SK-N-SH treated with all-trans-retinoic acid at 6 μM for 48 hours (cell line): ENCODE measurements around the gene SLC39A5.

Experiments used
- ATAC-seq: fragments of 200-7000 bp; cut with Tn5 transposase; 3 replicates; pipeline ENCODE4 v1.9.1; 2020; ENCODE audit warnings: mild to moderate bottlenecking, moderate library complexity
- ESRRG ChIP-seq: fragments of 250-450 bp; sonication (Bioruptor Pico); IDR thresholded peaks from 2 replicates; pipeline ENCODE4 v1.6.1; 2021; ENCODE audit warnings: mild to moderate bottlenecking
- GLIS3 ChIP-seq: fragments of 250-450 bp; sonication (Bioruptor Pico); IDR thresholded peaks from 2 replicates; pipeline ENCODE4 v1.5.0; 2020; ENCODE audit warnings: mild to moderate bottlenecking, moderate library complexity
- ISL1 ChIP-seq: fragments of 250-450 bp; sonication (Bioruptor Pico); IDR thresholded peaks from 2 replicates; pipeline ENCODE4 v2.1.2; 2022; ENCODE audit warnings: mild to moderate bottlenecking, moderate library complexity
- OSR1 ChIP-seq: fragments of 250-450 bp; sonication (Bioruptor Pico); IDR thresholded peaks from 2 replicates; pipeline ENCODE4 v1.8.0; 2022; ENCODE audit warnings: moderate library complexity, mild to moderate bottlenecking, inconsistent platforms
- PATZ1 ChIP-seq: fragments of 250-450 bp; sonication (Bioruptor Pico); IDR thresholded peaks from 2 replicates; pipeline ENCODE4 v1.8.0; 2020; ENCODE audit warnings: mild to moderate bottlenecking, moderate library complexity, borderline replicate concordance
- PPARA ChIP-seq: fragments of 250-450 bp; sonication (Bioruptor Pico); IDR thresholded peaks from 2 replicates; pipeline ENCODE4 v1.5.0; 2020; ENCODE audit warnings: mild to moderate bottlenecking, borderline replicate concordance
- RARB ChIP-seq: fragments of 250-450 bp; sonication (Bioruptor Pico); IDR thresholded peaks from 2 replicates; pipeline ENCODE4 v1.8.0; 2021; ENCODE audit warnings: mild to moderate bottlenecking, moderate library complexity
- SNAI2 ChIP-seq: fragments of 250-450 bp; sonication (Bioruptor Pico); IDR thresholded peaks from 2 replicates; pipeline ENCODE4 v1.5.0; 2020; ENCODE audit warnings: mild to moderate bottlenecking, moderate library complexity
- TCF4 ChIP-seq: fragments of 250-450 bp; sonication (Bioruptor Pico); IDR thresholded peaks from 2 replicates; pipeline ENCODE4 v1.8.0; 2021; ENCODE audit warnings: mild to moderate bottlenecking, moderate library complexity, borderline replicate concordance
- ZC3H10 ChIP-seq: fragments of 250-450 bp; sonication (Bioruptor Pico); IDR thresholded peaks from 2 replicates; pipeline ENCODE4 v1.5.1; 2021; ENCODE audit warnings: mild to moderate bottlenecking, moderate library complexity
- ZFP3 ChIP-seq: fragments of 250-450 bp; sonication (Bioruptor Pico); IDR thresholded peaks from 2 replicates; pipeline ENCODE4 v1.5.0; 2020; ENCODE audit warnings: mild to moderate bottlenecking, moderate library complexity
- ZFP30 ChIP-seq: fragments of 450-650 bp; formaldehyde crosslinking; IDR thresholded peaks from 2 replicates; pipeline ENCODE4 v1.5.0; 2022; ENCODE audit warnings: mild to moderate bottlenecking, moderate library complexity
- ZNF565 ChIP-seq: fragments of 450-650 bp; formaldehyde crosslinking; conservative IDR thresholded peaks from 2 replicates; pipeline ENCODE4 v1.5.0; 2020; ENCODE audit warnings: low read depth, mild to moderate bottlenecking, moderate library complexity
- ZNF70 ChIP-seq: fragments of 450-650 bp; formaldehyde crosslinking; IDR thresholded peaks from 2 replicates; pipeline ENCODE4 v1.5.0; 2020; ENCODE audit warnings: mild to moderate bottlenecking, moderate library complexity
- ZNF8 ChIP-seq: fragments of 450-650 bp; formaldehyde crosslinking; IDR thresholded peaks from 2 replicates; pipeline ENCODE4 v1.5.0; 2020; ENCODE audit warnings: mild to moderate bottlenecking, moderate library complexity
- TF ChIP-seq, protein P1 (sequence below): fragments of 250-450 bp; sonication (Bioruptor Pico); IDR thresholded peaks from 2 replicates; pipeline ENCODE4 v1.5.1; 2020; ENCODE audit warnings: low read depth, mild to moderate bottlenecking, moderate library complexity
- TF ChIP-seq, protein P2 (sequence below): fragments of 250-450 bp; sonication (Bioruptor Pico); IDR thresholded peaks from 2 replicates; pipeline ENCODE4 v1.5.0; 2020; ENCODE audit warnings: mild to moderate bottlenecking, moderate library complexity
- TF ChIP-seq, protein P3 (sequence below): fragments of 250-450 bp; sonication (Bioruptor Pico); IDR thresholded peaks from 2 replicates; pipeline ENCODE4 v1.8.0; 2021; ENCODE audit warnings: low read depth, mild to moderate bottlenecking, moderate library complexity, borderline replicate concordance
- TF ChIP-seq, protein P4 (sequence below): fragments of 250-450 bp; sonication (Bioruptor Pico); IDR thresholded peaks from 2 replicates; pipeline ENCODE4 v1.5.1; 2021; ENCODE audit warnings: mild to moderate bottlenecking, moderate library complexity

SLC39A5 gene

GRCh38 chr12:56229082-56229481 is 769 bp upstream of the SLC39A5 start:
- TF ChIP-seq PATZ1 (no peak), ZC3H10 (CRISPR knock-in tag) (no peak)
- ATAC-seq, result no peak

- TF ChIP-seq, protein P1, sequence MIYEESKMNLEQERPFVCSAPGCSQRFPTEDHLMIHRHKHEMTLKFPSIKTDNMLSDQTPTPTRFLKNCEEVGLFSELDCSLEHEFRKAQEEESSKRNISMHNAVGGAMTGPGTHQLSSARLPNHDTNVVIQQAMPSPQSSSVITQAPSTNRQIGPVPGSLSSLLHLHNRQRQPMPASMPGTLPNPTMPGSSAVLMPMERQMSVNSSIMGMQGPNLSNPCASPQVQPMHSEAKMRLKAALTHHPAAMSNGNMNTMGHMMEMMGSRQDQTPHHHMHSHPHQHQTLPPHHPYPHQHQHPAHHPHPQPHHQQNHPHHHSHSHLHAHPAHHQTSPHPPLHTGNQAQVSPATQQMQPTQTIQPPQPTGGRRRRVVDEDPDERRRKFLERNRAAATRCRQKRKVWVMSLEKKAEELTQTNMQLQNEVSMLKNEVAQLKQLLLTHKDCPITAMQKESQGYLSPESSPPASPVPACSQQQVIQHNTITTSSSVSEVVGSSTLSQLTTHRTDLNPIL (CRISPR knock-in tag), result no peak
- TF ChIP-seq TCF4 (CRISPR knock-in tag) (no peak), ZFP3 (CRISPR knock-in tag) (no peak), OSR1 (CRISPR knock-in tag) (no peak), SNAI2 (CRISPR knock-in tag) (no peak), ZNF8 (CRISPR knock-in tag) (no peak), ESRRG (CRISPR knock-in tag) (no peak), RARB (no peak), ZNF565 (CRISPR knock-in tag) (no peak), GLIS3 (CRISPR knock-in tag) (no peak), ZC3H10 (CRISPR knock-in tag) (no peak), ZNF70 (CRISPR knock-in tag) (no peak), ISL1 (CRISPR knock-in tag) (no peak), ZFP30 (CRISPR knock-in tag) (no peak)
- TF ChIP-seq, protein P2, sequence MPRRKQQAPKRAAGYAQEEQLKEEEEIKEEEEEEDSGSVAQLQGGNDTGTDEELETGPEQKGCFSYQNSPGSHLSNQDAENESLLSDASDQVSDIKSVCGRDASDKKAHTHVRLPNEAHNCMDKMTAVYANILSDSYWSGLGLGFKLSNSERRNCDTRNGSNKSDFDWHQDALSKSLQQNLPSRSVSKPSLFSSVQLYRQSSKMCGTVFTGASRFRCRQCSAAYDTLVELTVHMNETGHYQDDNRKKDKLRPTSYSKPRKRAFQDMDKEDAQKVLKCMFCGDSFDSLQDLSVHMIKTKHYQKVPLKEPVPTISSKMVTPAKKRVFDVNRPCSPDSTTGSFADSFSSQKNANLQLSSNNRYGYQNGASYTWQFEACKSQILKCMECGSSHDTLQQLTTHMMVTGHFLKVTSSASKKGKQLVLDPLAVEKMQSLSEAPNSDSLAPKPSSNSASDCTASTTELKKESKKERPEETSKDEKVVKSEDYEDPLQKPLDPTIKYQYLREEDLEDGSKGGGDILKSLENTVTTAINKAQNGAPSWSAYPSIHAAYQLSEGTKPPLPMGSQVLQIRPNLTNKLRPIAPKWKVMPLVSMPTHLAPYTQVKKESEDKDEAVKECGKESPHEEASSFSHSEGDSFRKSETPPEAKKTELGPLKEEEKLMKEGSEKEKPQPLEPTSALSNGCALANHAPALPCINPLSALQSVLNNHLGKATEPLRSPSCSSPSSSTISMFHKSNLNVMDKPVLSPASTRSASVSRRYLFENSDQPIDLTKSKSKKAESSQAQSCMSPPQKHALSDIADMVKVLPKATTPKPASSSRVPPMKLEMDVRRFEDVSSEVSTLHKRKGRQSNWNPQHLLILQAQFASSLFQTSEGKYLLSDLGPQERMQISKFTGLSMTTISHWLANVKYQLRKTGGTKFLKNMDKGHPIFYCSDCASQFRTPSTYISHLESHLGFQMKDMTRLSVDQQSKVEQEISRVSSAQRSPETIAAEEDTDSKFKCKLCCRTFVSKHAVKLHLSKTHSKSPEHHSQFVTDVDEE (CRISPR knock-in tag), result no peak
- TF ChIP-seq, protein P3, sequence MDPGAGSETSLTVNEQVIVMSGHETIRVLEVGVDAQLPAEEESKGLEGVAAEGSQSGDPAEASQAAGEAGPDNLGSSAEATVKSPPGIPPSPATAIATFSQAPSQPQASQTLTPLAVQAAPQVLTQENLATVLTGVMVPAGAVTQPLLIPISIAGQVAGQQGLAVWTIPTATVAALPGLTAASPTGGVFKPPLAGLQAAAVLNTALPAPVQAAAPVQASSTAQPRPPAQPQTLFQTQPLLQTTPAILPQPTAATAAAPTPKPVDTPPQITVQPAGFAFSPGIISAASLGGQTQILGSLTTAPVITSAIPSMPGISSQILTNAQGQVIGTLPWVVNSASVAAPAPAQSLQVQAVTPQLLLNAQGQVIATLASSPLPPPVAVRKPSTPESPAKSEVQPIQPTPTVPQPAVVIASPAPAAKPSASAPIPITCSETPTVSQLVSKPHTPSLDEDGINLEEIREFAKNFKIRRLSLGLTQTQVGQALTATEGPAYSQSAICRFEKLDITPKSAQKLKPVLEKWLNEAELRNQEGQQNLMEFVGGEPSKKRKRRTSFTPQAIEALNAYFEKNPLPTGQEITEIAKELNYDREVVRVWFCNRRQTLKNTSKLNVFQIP (CRISPR knock-in tag), result no peak
- TF ChIP-seq, protein P4, sequence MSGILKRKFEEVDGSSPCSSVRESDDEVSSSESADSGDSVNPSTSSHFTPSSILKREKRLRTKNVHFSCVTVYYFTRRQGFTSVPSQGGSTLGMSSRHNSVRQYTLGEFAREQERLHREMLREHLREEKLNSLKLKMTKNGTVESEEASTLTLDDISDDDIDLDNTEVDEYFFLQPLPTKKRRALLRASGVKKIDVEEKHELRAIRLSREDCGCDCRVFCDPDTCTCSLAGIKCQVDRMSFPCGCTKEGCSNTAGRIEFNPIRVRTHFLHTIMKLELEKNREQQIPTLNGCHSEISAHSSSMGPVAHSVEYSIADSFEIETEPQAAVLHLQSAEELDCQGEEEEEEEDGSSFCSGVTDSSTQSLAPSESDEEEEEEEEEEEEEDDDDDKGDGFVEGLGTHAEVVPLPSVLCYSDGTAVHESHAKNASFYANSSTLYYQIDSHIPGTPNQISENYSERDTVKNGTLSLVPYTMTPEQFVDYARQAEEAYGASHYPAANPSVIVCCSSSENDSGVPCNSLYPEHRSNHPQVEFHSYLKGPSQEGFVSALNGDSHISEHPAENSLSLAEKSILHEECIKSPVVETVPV (CRISPR knock-in tag), result no peak
These were observed 757 bp downstream of the SLC39A5 start for GRCh38 chr12:56230432-56231183.

GRCh38 chr12:56231184-56231582 is 1.3 kb downstream of the SLC39A5 start:
- no peak for ATAC-seq
- TF ChIP-seq PATZ1 (no peak), GLIS3 (CRISPR knock-in tag) (no peak), RARB (no peak), ZNF565 (CRISPR knock-in tag) (no peak), ZC3H10 (CRISPR knock-in tag) (no peak), PPARA (CRISPR knock-in tag) (no peak), ZNF70 (CRISPR knock-in tag) (no peak), ESRRG (CRISPR knock-in tag) (no peak)
- TF ChIP-seq, protein P4 (CRISPR knock-in tag), result no peak
- TF ChIP-seq, protein P1 (CRISPR knock-in tag), result no peak
- TF ChIP-seq, protein P3 (CRISPR knock-in tag), result no peak

More at GRCh38 chr12:56230432-56231183, 757 bp downstream of the SLC39A5 start:
- ATAC-seq, result no peak
